Keratinocyte (primary cell): ENCODE data around the gene PRKCE. TPM values are rescaled to one million over a fixed set of nuclear protein-coding genes. Genes with fewer than 3 reads are reported as not detected.

Experiments used
- DNase-seq: peaks from one replicate; pipeline ENCODE4 v3.0.0-alpha.2; 2011; ENCODE audit warnings: low read depth, missing footprints, low spot score
- FAIRE-seq: peaks from 2 replicates; lab custom pipeline; 2011; peaks lifted over from hg19 to GRCh38; lab: Jason Lieb, UNC
- H2AFZ ChIP-seq: 2 replicates; pipeline ENCODE4 v1.6.0; 2012; ENCODE audit warnings: low read length, control low read depth, inconsistent platforms; ENCODE audit not compliant: control insufficient read depth
- H3K27ac ChIP-seq: 2 replicates; pipeline ENCODE4 v1.5.1; 2011; ENCODE audit warnings: low read length; ENCODE audit not compliant: control insufficient read depth, insufficient read depth
- H3K27me3 ChIP-seq: 3 replicates; pipeline ENCODE4 v1.6.0; 2011; ENCODE audit warnings: low read length; ENCODE audit not compliant: control insufficient read depth, insufficient read depth; ENCODE audit errors: extremely low read depth
- H3K36me3 ChIP-seq, 2 experiments: 2 replicates in 1 of 2; 3 replicates in 1 of 2; pipeline ENCODE4 v1.5.1; 2011; ENCODE audit warnings: low read length in 2 of 2, mild to moderate bottlenecking in 1 of 2; ENCODE audit not compliant: control insufficient read depth in 2 of 2, insufficient read depth in 2 of 2; ENCODE audit errors: extremely low read depth in 1 of 2
- H3K4me1 ChIP-seq: 3 replicates; pipeline ENCODE4 v1.5.1; 2011; ENCODE audit warnings: low read length; ENCODE audit not compliant: control insufficient read depth, insufficient read depth; ENCODE audit errors: extremely low read depth
- H3K4me2 ChIP-seq: 3 replicates; pipeline ENCODE4 v1.6.0; 2011; ENCODE audit warnings: low read depth, low read length; ENCODE audit not compliant: control insufficient read depth, insufficient read depth; ENCODE audit errors: extremely low read depth
- H3K4me3 ChIP-seq, 3 experiments: fragments of 200-600 bp in 1 of 3; sonication (generic) in 1 of 3; 2 replicates in 2 of 3; 3 replicates in 1 of 3; pipeline ENCODE4 v1.5.1; 2011 to 2016; ENCODE audit warnings: low read length in 3 of 3, mild to moderate bottlenecking in 3 of 3, control low read depth in 2 of 3, inconsistent platforms in 1 of 3, low read depth in 1 of 3, mixed read lengths in 1 of 3, mixed run types in 1 of 3, moderate library complexity in 1 of 3; ENCODE audit not compliant: control insufficient read depth in 2 of 3, insufficient read depth in 2 of 3; ENCODE audit errors: extremely low read depth in 1 of 3
- H3K79me2 ChIP-seq: 2 replicates; pipeline ENCODE4 v1.6.0; 2012; ENCODE audit warnings: low read length; ENCODE audit not compliant: control insufficient read depth, insufficient read depth
- H3K9ac ChIP-seq: 3 replicates; pipeline ENCODE4 v1.6.0; 2011; ENCODE audit warnings: low read length; ENCODE audit not compliant: control insufficient read depth, insufficient read depth; ENCODE audit errors: extremely low read depth
- H3K9me1 ChIP-seq: 3 replicates; pipeline ENCODE4 v1.6.0; 2011; ENCODE audit warnings: low read length; ENCODE audit not compliant: control insufficient read depth, insufficient read depth; ENCODE audit errors: extremely low read depth
- H3K9me3 ChIP-seq: 2 replicates; pipeline ENCODE4 v1.5.1; 2012; ENCODE audit warnings: low read depth, low read length; ENCODE audit not compliant: control insufficient read depth
- H4K20me1 ChIP-seq: 3 replicates; pipeline ENCODE4 v1.6.0; 2011; ENCODE audit warnings: low read length; ENCODE audit not compliant: control insufficient read depth, insufficient read depth; ENCODE audit errors: extremely low read depth
- EZH2 ChIP-seq: IDR thresholded peaks from one replicate; pipeline ENCODE4 v1.6.1; 2012; ENCODE audit warnings: inconsistent platforms, mild to moderate bottlenecking, low read length, moderate library complexity
- dilution Hi-C: fragments of 300-500 bp; cut with MboI; formaldehyde crosslinking; loops from one replicate; pipeline ENCODE4 v1.7.0; 2020; ENCODE audit warnings: low sequenced_read_pairs; ENCODE audit not compliant: extremely low pct_ligation_motif_present
- polyA plus RNA-seq, 5 experiments: library from polyadenylated mRNA; depleted of rRNA in 3 of 5; stranded (reverse) in 3 of 5; stranded (forward) in 1 of 5; unstranded in 1 of 5; fragments of >200 nt; gene quantifications; 1 replicate in 1 of 5; 2 replicates in 3 of 5; 3 replicates in 1 of 5; pipeline versions ENCODE4 v1.2.1 to v1.2.3, GENCODE V29; 2011 to 2012; ENCODE audit warnings: missing spikeins in 2 of 5, low read depth in 1 of 5, low replicate concordance in 1 of 5
- TF ChIP-seq, protein P1 (sequence below), 3 experiments: IDR thresholded peaks in 1 of 3; conservative IDR thresholded peaks in 1 of 3; optimal IDR thresholded peaks in 1 of 3; 2 replicates in 2 of 3; 3 replicates in 1 of 3; pipeline versions ENCODE3 to v1.5.1; 2011; ENCODE audit warnings: low read length in 3 of 3, mild to moderate bottlenecking in 3 of 3, moderate library complexity in 2 of 3, control low read depth in 1 of 3, inconsistent platforms in 1 of 3; ENCODE audit not compliant: insufficient read depth in 2 of 3; ENCODE audit errors: extremely low read depth in 1 of 3

Gene PRKCE
- polyA plus RNA-seq, 1 donor (not counting 4 experiments of a cell fraction or from before 2014, with no cell fraction given) = 2.0 TPM

DNA sequence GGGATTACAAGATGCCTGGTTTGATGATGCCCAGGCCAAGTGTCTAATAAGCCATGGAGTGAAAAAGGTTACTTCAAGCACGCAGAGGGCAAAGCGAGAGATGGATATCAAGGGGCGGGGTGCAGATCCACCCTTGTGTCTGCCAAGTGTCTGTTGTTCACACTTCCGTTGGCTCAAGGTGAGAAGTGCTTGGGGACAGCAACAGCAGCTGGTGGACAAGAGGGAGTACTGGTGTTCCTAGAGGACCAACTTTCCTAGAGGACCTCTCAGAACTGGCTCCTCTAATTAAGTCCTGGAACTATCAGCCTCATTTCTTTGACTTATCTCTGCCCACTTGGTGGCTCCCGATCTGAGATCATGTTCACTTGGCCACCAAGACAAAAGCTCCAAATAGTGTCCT is 299.1 kb downstream of the PRKCE start:
- Histone ChIP-seq H3K9me1 (no peaks in the 10 kb centered on the region), H3K9me3 (no peaks in the 10 kb centered on the region), H3K27ac (no peak overlapping the region), H4K20me1 (no peaks in the 10 kb centered on the region), H3K4me2 (no peak overlapping the region), H3K79me2 (no peaks in the 10 kb centered on the region), H2AFZ (no peak overlapping the region), H3K4me3 (no peak overlapping the region), H3K4me1 (peaks cover 8% of the 10 kb centered on the region), H3K27me3 (no peaks in the 10 kb centered on the region), H3K36me3 (no peaks in the 10 kb centered on the region), H3K9ac (no peak overlapping the region)
- no peak for TF ChIP-seq EZH2
- TF ChIP-seq, protein P1, sequence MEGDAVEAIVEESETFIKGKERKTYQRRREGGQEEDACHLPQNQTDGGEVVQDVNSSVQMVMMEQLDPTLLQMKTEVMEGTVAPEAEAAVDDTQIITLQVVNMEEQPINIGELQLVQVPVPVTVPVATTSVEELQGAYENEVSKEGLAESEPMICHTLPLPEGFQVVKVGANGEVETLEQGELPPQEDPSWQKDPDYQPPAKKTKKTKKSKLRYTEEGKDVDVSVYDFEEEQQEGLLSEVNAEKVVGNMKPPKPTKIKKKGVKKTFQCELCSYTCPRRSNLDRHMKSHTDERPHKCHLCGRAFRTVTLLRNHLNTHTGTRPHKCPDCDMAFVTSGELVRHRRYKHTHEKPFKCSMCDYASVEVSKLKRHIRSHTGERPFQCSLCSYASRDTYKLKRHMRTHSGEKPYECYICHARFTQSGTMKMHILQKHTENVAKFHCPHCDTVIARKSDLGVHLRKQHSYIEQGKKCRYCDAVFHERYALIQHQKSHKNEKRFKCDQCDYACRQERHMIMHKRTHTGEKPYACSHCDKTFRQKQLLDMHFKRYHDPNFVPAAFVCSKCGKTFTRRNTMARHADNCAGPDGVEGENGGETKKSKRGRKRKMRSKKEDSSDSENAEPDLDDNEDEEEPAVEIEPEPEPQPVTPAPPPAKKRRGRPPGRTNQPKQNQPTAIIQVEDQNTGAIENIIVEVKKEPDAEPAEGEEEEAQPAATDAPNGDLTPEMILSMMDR (optimal IDR thresholded peaks at IDR 0.05 in 1 of 3, IDR thresholded peaks at IDR 0.05 in 1 of 3, conservative IDR thresholded peaks at IDR 0.05 in 1 of 3; ENCODE audit: extremely low read depth in 1 of 3, insufficient read depth in 2 of 3, low read length in 3 of 3) = no peak
- dilution Hi-C loops = no loop called here
- FAIRE-seq (no peak), DNase-seq (no peak)

GRCh38 chr2:45951025-45951727 is 299.7 kb downstream of the PRKCE start:
- H3K27ac ChIP-seq = no peak overlapping the region
- peaks cover 5% of the 10 kb centered on the region for H3K4me1 ChIP-seq
- TF ChIP-seq EZH2 = no peak
- TF ChIP-seq, protein P1 (optimal IDR thresholded peaks at IDR 0.05 in 1 of 3, IDR thresholded peaks at IDR 0.05 in 1 of 3, conservative IDR thresholded peaks at IDR 0.05 in 1 of 3; ENCODE audit: extremely low read depth in 1 of 3, insufficient read depth in 2 of 3, low read length in 3 of 3) = no peak
- H3K9me1 ChIP-seq = no peaks in the 10 kb centered on the region
- H4K20me1 ChIP-seq = no peaks in the 10 kb centered on the region
- no peak overlapping the region for H2AFZ ChIP-seq
- H3K36me3 ChIP-seq = no peaks in the 10 kb centered on the region
- dilution Hi-C loops = no loop called here
- H3K79me2 ChIP-seq = no peaks in the 10 kb centered on the region
- peak; percentile 36 for FAIRE-seq
- no peaks in the 10 kb centered on the region for H3K27me3 ChIP-seq
- no peak overlapping the region for H3K4me3 ChIP-seq
- no peak overlapping the region for H3K9ac ChIP-seq
- H3K4me2 ChIP-seq = no peak overlapping the region
- no peak for DNase-seq
- no peaks in the 10 kb centered on the region for H3K9me3 ChIP-seq
